Esophagus squamous epithelium (tissue), 4 donors: ENCODE measurements around the gene STK32C.

Experiments
- CTCF ChIP-seq, 6 experiments: fragments of 450-650 bp in 4 of 6; fragments of 200-600 bp in 2 of 6; sonication (generic) in 2 of 6; IDR thresholded peaks; one replicate each; pipeline ENCODE4 v1.5.1; 2016 to 2019; ENCODE audit warnings: antibody characterized with exemption in 6 of 6, mild to moderate bottlenecking in 4 of 6, moderate library complexity in 4 of 6
- POLR2A ChIP-seq, 4 donors: fragments of 450-650 bp; IDR thresholded peaks; one replicate each; pipeline ENCODE4 v1.6.1; 2017; ENCODE audit warnings: antibody characterized with exemption in 4 of 4, mild to moderate bottlenecking in 4 of 4, moderate library complexity in 3 of 4

GRCh38 chr10:132162021-132162531 is 145.7 kb downstream of the STK32C start:
- TF ChIP-seq POLR2A (IDR thresholded peaks at IDR 0.05) (no peak), CTCF (IDR thresholded peaks at IDR 0.05) (no peak)
